ENCODE data around the gene CHCT1. TPM values are rescaled to one million over a fixed set of nuclear protein-coding genes. Genes with fewer than 3 reads are reported as not detected.

Gene CHCT1
- polyA plus RNA-seq, 1 of the 3 experiments (the other 2 are of a cell fraction): not detected

- no peaks in the 10 kb centered on the region for H4K20me1 ChIP-seq (ENCODE audit: insufficient read depth)
- POLR2A ChIA-PET: no interaction called here
- no peak overlapping the region; a peak in 1 of 4 replicates for H3K27ac ChIP-seq (ENCODE audit: low read depth in 2 of 2, low read length in 1 of 2)
- no peak overlapping the region for H3K4me3 ChIP-seq (ENCODE audit: low read depth in 2 of 2, low read length in 1 of 2)
- peak; percentile 39 for DNase-seq
- TF ChIP-seq ZBTB33 (IDR thresholded peaks at IDR 0.05; ENCODE audit: borderline replicate concordance, low read depth) (no peak), NFIC (IDR thresholded peaks at IDR 0.05; ENCODE audit: borderline replicate concordance) (no peak), RCOR1 (IDR thresholded peaks at IDR 0.05; ENCODE audit: low read length) (no peak), EP300 (IDR thresholded peaks at IDR 0.05; ENCODE audit: borderline replicate concordance in 1 of 2, low read depth in 1 of 2, low read length in 1 of 2) (peak in 1 of 2 experiments; percentile 35; a peak in 1 of 4 replicates), GABPA (IDR thresholded peaks at IDR 0.05; ENCODE audit: low read depth) (no peak), TCF12 (IDR thresholded peaks at IDR 0.05) (peak; percentile 85), CTCF (IDR thresholded peaks at IDR 0.05) (no peak), REST (IDR thresholded peaks at IDR 0.05; ENCODE audit: low read depth, low read length) (no peak), FOSL2 (IDR thresholded peaks at IDR 0.05; ENCODE audit: borderline replicate concordance, low read depth) (no peak), EZH2phosphoT487 (IDR thresholded peaks at IDR 0.05; ENCODE audit: borderline replicate concordance, low read depth) (no peak), MXI1 (IDR thresholded peaks at IDR 0.05; ENCODE audit: low read depth, low read length) (no peak), RXRA (IDR thresholded peaks at IDR 0.05; ENCODE audit: borderline replicate concordance, low read depth) (no peak), RFX5 (IDR thresholded peaks at IDR 0.05; ENCODE audit: low read length) (no peak), MEF2A (IDR thresholded peaks at IDR 0.05; ENCODE audit: borderline replicate concordance, low read depth) (no peak)
- TF ChIP-seq, protein P1, sequence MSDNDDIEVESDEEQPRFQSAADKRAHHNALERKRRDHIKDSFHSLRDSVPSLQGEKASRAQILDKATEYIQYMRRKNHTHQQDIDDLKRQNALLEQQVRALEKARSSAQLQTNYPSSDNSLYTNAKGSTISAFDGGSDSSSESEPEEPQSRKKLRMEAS (IDR thresholded peaks at IDR 0.05; ENCODE audit: low read depth): no peak
- H3K79me2 ChIP-seq (ENCODE audit: insufficient read depth): peaks cover 12% of the 10 kb centered on the region; the same call in 1 of the 2 replicates
- no peak overlapping the region for H3K9ac ChIP-seq
- peaks cover 37 to 66% of the 10 kb centered on the region in 2 experiments for H3K36me3 ChIP-seq (replicated peaks in 1 of 2; ENCODE audit: control insufficient read depth in 1 of 2, insufficient read depth in 2 of 2, low read length in 1 of 2)
- H3K9me3 ChIP-seq: peaks cover 11% of the 10 kb centered on the region
- no peak overlapping the region for H3K4me2 ChIP-seq
- H2AFZ ChIP-seq (ENCODE audit: low read depth): no peak overlapping the region
- H3K4me1 ChIP-seq (ENCODE audit: control insufficient read depth in 1 of 2, insufficient read depth in 2 of 2, low read depth in 1 of 2, low read length in 1 of 2): peaks cover 4 to 6% of the 10 kb centered on the region in 2 experiments; a peak in 3 of 4 replicates
- H3F3A ChIP-seq (replicated peaks; ENCODE audit: insufficient read depth): peaks cover 40% of the 10 kb centered on the region
- CTCF ChIA-PET: interaction anchor here (0.7 to 1.2 kb wide), 3 partner anchors 11 to 165 kb away, joined by 3 to 5 read pairs (median 5); no protein-coding TSS in a partner anchor
- no peaks in the 10 kb centered on the region for H3K27me3 ChIP-seq (ENCODE audit: insufficient read depth)
- H3K9me2 ChIP-seq: no peaks in the 10 kb centered on the region
Observed at GRCh38 chr17:60473788-60474187, 51.5 kb downstream of the CHCT1 start.

Other genes with a start within 250 kb of the CHCT1 start
- 25.6 and 31.8 TPM in 2 replicates for gene USP32, start 30.4 kb upstream of the CHCT1 start, polyA plus RNA-seq (2012; rRNA removed)
- gene APPBP2, start 103.8 kb downstream of the CHCT1 start, polyA plus RNA-seq (2012; rRNA removed): 7.6 and 12.5 TPM in 2 replicates
- gene PPM1D, start 177.7 kb downstream of the CHCT1 start, polyA plus RNA-seq (2012; rRNA removed): 8.4 and 8.8 TPM in 2 replicates